GM18951 (cell line): ENCODE measurements around the gene FAHD1.
"Not testable (repeated sequence)": the region's sequence is repeated elsewhere in the genome, so short reads cannot be mapped to it uniquely, and the experiment has no call there.

ENCODE experiments used
- POLR2A ChIP-seq: IDR thresholded peaks from 4 replicates; pipeline ENCODE4 v1.6.1; 2011; ENCODE audit warnings: mild to moderate bottlenecking; ENCODE audit not compliant: insufficient read length, insufficient read depth; ENCODE audit errors: extremely low read depth
- in situ Hi-C: fragments of 300-500 bp; cut with MboI; formaldehyde crosslinking; loops from one replicate; pipeline ENCODE4 v1.12.0; 2022; ENCODE audit warnings: low sequenced_read_pairs, mixed read lengths, inconsistent platforms; ENCODE audit not compliant: unreplicated experiment

Gene FAHD1

GRCh38 chr16:1792836-1793577, 34.0 kb upstream of the FAHD1 start:
- no peak for TF ChIP-seq POLR2A
- in situ Hi-C loops, result no loop called here

GRCh38 chr16:1793578-1794220, 33.3 kb upstream of the FAHD1 start, which contains the start of gene IGFALS:
TSS of gene IGFALS (minus strand) at chr16:1793705. CDS start at chr16:1793652, 53 bp downstream.
- in situ Hi-C loops, result no loop called here
- TF ChIP-seq POLR2A, result no peak

DNA sequence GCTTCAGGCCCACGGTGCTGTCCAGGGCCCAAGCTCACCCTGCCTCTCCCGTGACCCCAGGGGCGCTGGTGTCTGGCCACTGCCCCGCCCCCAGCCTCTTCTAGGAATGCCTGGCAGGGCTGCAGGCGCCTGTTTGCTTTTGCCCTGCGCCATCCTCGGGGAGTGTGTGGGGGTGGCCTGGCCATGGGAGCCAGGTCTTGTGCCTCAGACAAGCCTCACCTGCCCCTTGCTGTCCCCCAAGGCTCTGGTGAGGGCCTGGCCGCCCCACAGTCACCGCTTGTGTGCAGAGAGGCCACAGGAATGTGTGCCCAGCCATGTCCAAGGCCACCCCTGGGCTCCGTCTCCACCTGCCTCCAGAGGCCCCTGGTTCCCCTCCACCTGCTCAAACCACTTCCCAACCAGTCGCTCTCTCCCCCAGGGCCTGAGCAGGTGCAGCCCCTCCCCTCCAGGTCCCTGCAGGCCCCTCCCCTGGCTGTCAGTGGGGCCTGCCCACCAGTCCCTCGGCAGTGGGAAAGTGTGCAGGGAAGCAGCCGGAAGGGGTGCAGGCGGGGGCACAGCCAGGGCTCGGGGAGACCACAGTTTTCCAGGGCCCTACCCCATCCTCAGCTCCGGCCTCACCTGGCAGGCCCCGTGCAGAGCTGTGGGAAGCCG, 32.7 kb upstream of the FAHD1 start:
- in situ Hi-C loops, result no loop called here
- TF ChIP-seq POLR2A, result no peak

DNA sequence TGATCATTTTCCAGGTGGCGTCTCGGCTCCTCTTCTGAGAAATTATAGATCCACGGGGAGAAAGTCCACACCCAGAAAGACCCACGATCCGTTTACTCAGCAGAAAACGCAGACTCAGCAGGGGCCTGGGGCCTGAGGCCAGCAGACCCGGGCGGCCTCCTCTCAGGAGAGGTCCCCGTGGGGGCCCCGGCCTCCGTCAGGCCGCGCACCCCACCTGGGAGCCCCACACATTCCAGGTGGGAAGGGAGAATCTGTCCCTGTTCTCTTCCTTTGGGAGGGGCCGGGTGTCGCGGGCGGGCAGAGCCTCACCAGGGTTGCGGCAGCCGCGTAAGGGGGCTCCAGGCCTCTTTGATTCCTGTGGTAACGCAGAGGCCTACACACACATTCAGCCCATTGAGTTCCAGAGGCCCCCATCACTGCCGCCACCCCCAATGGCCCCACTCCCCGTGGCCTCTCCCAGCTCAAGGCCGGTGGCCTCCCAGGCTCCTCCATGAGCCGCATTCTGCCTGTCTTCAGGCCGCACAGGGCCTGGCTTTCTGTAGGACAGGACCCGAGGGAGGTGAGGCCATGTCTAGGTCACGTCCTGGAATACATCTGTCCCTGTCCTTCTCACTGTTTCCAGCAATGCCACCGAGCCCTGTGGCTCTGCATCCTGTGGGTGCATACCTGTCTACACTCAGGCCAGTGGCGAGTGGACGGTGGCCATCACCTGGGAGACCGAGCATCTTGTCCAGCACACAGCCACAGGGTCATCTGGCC, 31.9 kb upstream of the FAHD1 start:
- in situ Hi-C loops, result no loop called here
- TF ChIP-seq POLR2A, result no peak

DNA sequence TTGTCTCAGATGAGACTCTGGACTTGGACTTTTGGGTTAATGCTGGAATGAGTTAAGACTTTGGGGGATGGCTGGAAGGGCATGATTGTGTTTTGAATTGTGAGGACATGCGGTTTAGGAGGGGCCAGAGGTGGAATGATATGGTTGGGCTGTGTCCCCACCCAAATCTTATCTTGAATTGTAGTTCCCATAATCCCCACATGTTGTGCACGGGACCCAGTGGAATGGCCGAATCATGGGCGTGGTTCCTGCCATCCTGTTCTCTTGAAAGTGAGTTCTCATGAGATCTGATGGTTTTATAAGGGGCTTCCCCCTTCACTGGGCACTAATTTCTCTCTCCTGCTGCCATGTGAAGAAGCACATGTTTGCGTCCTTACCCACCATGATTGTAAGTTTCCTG, 27.7 kb upstream of the FAHD1 start:
- in situ Hi-C loops, result not testable (repeated sequence)

DNA sequence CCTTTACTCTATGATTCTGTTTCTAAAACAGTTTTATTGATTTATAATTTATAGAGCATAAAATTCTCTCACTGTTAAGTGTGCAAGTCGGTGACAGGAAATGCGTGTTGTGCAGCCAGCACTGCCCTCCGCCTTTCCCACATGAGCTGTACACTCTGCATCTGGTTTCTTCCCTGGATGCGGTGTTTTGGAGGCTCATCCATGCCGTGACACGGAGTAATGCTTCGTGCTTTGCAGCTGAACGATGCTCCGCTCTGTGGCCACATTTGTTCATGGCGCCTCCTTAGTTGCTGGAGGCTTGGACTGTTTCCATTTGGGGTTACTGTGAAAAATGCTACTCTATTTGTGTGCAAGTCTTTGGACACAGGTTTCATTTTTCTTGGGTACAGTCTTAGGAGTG, 26.3 kb upstream of the FAHD1 start:
- TF ChIP-seq POLR2A, result no peak
- in situ Hi-C loops, result no loop called here

GRCh38 chr16:1807626-1808025, 19.4 kb upstream of the FAHD1 start:
- in situ Hi-C loops, result no loop called here
- no peak for TF ChIP-seq POLR2A

GRCh38 chr16:1808691-1809090, 18.3 kb upstream of the FAHD1 start:
- in situ Hi-C loops, result no loop called here

DNA sequence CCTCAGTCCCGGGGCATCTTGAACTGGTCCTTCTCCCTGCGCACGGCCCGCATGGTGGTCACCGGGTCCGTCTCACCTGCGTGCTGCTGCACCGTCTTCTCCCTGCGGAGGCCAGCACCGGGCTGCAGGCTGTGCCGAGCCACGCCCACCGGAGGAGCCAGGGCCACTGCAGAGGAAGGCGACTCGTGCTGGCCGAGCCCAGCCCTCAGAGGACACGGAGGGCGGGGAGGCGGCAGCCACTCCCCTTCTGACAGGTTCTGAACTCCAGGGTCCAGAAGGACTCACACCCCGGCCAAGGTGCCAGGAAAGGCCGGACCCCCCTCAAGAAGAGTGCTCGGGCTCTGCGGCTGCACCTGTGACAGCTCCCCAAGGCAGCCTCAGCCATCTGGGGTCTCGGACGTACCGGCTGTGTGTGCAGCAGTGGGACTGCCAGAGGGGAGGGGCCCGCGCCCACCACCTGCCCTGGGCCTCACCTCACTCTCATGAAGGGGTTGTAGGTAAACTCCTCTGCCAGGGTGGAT, 17.7 kb upstream of the FAHD1 start:
- in situ Hi-C loops, result no loop called here

More at GRCh38 chr16:1808691-1809090, 18.3 kb upstream of the FAHD1 start:
- TF ChIP-seq POLR2A, result no peak

GRCh38 chr16:1810106-1810505, 16.9 kb upstream of the FAHD1 start:
- in situ Hi-C loops, result no loop called here
- no peak for TF ChIP-seq POLR2A

More for the DNA sequence above, 17.7 kb upstream of the FAHD1 start:
- no peak for TF ChIP-seq POLR2A

DNA sequence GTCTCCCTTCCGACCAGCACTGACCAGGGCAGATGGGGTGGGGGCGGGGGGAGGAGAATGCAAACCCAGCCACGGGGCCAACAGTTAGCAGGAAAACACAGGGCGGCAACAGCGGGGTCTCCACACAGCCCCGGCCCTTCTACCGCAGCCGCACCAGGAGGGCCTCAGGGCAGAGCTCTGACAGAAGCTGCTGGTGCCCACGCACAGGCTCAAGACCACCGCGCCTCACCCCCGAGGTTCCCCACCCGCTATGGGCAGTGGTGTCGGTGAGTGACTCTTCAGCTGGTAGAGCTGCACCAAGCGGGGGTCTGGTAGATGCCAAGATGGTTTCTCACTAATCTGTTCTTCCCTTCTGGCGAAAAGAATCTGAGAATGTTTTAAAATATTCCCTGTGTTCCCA, 16.5 kb upstream of the FAHD1 start:
- TF ChIP-seq POLR2A, result no peak
- in situ Hi-C loops, result no loop called here

DNA sequence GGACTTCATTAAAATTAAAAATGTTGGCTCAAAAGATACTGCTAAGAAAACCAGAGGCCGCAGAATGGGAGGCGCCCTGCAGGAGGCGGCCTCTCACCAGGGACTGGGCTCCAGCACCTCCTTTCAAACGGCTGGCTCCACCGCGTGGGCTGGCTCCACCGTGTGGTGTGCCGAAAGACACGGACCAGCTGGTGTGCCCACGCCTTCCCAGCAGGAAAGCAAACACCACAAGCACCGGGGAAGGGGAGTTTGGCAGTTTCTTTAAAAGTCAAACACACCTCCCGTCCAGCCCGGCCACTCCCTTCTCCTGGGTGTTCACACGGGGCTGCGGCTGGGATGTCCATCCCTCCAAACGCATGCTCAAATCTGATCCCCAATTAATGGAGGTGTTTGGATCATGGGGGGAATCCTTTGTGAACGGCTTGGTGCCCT, 14.3 kb upstream of the FAHD1 start:
- in situ Hi-C loops, result no loop called here
- TF ChIP-seq POLR2A, result no peak

DNA sequence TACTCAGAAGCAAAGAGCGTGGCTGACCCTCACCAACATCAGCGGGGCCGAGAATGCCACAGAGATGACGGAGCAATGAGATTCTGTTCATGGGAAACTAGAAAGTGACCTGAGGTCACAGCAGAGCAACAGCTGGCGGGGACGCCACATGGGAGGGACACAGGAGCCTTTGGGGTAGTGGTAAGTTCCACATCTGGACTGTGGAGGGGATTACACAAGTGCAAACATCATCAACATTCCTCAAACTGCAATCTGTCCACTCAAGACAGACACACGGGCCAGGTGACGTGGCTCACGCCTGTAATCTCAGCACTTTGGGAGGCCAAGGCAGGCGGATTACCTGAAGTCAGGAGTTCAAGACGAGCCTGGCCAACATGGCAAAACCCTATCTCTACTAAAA, 11.5 kb upstream of the FAHD1 start:
- in situ Hi-C loops, result no loop called here
- no peak for TF ChIP-seq POLR2A
